Middle frontal gyrus (tissue), 1 donor: ENCODE data around the gene KCNJ13.

ENCODE experiments used
- DNase-seq: peaks from one replicate; pipeline ENCODE4 v3.0.0-alpha.2; 2015; ENCODE audit warnings: low spot score; ENCODE audit errors: extremely low spot score

The KCNJ13 gene

DNA sequence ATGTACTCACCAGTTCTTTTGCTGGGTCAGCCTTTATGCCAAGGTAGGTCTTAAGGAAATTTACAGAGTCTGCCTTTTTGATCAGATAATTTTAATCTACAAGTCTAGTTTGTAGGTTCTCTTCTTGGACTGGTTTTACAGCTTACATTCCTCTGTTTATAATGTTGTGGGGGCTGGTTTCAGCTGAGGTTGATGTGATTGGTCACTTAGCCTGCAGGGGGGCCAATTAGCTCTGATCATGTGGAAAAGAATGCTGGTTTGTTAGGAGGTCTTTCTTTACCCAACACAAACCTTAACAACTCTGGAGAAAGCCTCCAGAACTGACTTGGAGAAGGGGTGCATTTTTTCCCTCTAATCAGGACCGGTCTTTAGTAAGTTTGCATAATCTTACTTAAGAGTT lies at the start of gene KCNJ13:
KCNJ13 (minus strand) TSS at position 131 of the 400 bp plus-strand sequence. CDS start 5,203 bp downstream, outside the sequence.
- DNase-seq = no peak

DNA sequence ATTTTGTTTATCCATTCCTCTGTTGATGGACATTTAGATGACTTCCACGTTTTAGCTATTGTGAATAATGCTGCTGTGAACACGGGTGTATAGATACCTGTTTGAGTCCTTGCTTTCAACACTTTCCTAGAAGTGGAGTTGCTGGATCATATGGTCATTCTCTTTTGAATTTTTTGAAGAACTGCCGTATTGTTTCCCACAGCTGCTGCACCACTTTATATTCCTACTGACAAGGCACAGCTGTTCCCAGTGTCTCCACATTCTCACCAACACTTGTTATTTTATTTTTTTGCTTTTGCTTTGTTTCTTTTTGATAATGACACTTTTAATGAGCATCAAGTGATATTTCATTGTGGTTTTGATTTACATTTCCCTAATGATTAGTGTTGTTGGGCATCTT lies 41.4 kb upstream of the KCNJ13 start:
- no peak for DNase-seq

- DNase-seq = no peak
These were observed 40.3 kb upstream of the KCNJ13 start for GRCh38 chr2:232816657-232817056.

GRCh38 chr2:232815569-232815968 lies 39.2 kb upstream of the KCNJ13 start:
- no peak for DNase-seq

DNA sequence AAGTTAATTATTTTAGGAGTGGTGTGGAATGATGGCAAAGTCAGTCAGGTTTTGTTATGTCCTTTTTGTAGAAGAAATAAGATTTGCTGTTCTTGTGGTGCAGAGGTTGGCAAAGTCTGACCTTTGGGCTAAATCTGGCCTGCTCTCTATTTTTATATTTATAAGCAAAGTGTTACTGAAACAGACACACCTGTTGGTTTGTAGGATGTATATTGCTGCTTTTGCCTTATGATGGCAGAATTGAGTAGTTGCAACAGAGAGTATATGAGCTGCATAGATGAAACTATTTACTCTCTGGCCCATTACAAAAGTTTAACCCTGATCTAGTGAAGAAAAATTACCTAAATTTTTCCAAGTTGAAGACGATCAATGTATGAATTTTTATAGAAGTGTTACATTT lies 34.1 kb upstream of the KCNJ13 start:
- DNase-seq = no peak

GRCh38 chr2:232809349-232810124 lies 33.2 kb upstream of the KCNJ13 start:
- DNase-seq = no peak

GRCh38 chr2:232802091-232802490 lies 25.7 kb upstream of the KCNJ13 start:
- DNase-seq = no peak

- DNase-seq = no peak
These were observed 23.8 kb upstream of the KCNJ13 start for GRCh38 chr2:232800166-232800565.

- no peak for DNase-seq
These were observed 21.8 kb upstream of the KCNJ13 start for GRCh38 chr2:232798187-232798586.

GRCh38 chr2:232795920-232796319 lies 19.6 kb upstream of the KCNJ13 start:
- no peak for DNase-seq

DNA sequence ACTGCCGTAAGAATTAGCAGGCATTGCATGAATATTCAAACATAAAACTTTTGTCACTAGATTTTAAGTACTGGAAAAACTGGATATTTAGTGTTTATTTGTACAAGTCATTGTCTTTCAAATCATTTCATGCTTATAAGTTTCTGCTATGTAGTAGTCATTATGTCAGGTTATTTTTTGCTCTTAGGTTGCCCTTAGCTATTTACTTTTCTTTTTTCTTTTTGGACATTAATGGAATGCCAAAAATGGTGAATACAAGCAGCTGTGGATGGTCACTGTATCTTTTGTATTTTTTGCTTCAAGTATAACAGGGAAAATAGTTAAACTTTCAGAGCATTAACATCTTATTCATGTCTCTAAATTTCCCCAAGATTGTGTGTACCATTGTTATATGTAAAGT lies 18.6 kb upstream of the KCNJ13 start:
- DNase-seq = no peak

DNA sequence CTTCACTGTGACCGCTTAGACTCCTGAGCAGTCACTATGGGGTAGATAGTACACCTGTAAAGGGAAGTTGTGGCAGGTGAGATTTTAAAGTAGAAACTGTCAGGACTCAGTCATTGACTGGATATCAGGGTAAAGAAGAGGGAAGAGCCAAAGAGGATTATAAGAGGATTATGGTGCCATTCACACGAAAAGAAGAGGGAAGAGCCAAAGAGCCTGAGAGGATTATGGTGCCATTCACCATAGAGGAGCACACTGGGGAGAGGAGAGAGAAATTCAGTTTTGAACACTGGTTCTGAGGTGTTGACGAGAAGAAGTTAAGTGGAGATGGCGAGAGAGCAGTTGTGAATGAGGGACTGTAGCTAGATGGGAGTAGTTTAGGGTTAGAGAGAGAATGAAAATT lies 16.9 kb upstream of the KCNJ13 start:
- no peak for DNase-seq

DNA sequence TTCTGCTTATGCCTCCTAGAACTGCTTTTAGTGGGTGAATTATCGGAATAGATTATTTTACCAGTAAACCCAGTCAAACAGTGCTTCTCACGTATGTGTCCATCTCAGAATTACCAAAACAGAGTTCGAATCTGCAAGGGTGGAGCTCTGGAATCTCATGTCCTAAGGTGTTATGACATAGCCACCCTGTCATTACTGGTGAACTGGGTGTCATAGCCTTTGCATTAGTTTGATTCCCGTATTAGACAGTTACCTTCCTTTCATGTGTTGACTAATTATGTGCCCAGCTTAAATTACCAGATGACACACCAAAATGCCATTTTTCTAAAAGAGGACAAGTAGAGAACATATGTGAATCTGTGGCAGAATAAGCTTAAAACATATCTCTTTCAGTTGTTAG lies 15.2 kb upstream of the KCNJ13 start:
- no peak for DNase-seq

DNA sequence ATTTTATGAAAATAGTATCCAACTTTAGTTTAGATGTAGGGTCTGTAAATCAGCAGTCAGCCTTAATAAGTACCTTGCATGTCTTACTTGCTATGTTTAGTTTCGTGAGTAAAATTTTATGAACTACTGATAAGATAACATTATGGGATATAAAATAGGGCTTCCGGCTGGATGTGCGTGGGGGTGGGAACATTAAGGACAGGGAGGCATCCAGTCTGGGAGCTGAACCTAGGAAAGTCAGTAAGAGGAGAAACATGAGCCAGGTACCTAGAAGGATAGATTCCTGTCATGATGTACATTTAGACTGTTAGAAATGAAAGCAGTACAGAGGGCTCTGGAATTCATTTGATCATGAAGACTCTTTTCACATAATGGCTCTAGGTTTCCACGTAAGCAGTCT lies 12.7 kb upstream of the KCNJ13 start:
- no peak for DNase-seq

DNA sequence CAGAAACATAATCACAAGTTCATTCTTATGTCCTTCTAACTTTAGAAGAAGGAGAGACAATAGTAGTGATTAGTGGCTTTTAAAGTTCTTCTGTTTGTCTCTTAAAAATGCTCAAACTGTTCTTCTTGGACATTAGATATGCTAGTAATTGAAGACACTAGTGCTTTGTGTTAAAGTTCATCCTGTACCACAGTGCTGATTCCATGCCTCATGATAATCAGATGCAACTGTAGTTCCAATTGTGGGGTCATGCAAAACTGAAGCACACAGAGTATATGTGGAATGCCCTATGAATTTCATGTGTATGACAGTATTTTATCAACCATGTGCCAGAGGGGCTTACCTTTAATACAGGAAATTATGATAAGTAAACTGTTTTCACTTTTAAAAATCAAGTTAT lies 11.4 kb upstream of the KCNJ13 start:
- DNase-seq = no peak

- DNase-seq = no peak
These were observed 6.9 kb upstream of the KCNJ13 start for GRCh38 chr2:232783278-232783677.

DNA sequence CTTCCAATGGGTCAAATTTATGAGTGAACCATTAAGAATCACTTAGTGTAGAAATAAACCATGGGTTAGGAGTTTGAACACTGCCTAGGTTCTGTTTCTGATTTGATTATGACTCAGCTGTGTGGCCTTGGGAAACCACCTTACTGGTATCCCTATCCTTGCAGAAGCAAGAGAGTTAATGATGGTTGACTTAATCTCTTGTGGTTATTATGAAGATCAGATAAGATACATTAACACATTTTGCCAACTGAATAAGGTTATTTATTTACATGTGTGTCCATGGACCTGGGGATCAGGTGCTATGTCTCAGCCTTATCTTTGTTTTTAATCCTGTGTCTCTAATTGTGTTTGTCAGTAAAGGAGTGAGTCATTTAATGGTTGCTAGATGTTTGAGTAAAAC lies 5.4 kb upstream of the KCNJ13 start:
- no peak for DNase-seq

DNA sequence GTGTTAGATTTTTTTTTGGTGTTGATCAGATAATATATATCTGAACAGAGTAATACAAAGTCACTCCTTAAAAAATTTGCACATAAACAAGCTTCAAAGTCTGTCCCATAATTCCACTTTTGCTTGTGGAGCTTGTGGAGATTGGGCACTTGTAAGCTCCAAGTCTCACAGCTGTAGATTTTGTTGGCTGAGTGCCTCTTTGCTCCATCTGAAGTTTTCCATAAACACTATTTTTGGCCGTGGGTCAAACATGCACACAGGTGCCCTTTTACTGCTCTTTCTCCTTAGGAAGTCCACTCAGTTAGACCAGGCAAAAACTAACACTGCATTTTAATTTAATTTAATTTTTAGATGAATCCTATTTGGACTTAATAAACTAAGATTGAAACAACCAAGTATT lies 3.6 kb upstream of the KCNJ13 start:
- no peak for DNase-seq

GRCh38 chr2:232779465-232779864 lies 3.1 kb upstream of the KCNJ13 start:
- DNase-seq = no peak

- no peak for DNase-seq
These were observed 911 bp upstream of the KCNJ13 start for GRCh38 chr2:232777276-232777675.

- no peak for DNase-seq
These were observed 2.5 kb downstream of the KCNJ13 start for GRCh38 chr2:232773815-232774214.

- DNase-seq = no peak
These were observed 3.8 kb downstream of the KCNJ13 start for GRCh38 chr2:232772531-232772930.

DNA sequence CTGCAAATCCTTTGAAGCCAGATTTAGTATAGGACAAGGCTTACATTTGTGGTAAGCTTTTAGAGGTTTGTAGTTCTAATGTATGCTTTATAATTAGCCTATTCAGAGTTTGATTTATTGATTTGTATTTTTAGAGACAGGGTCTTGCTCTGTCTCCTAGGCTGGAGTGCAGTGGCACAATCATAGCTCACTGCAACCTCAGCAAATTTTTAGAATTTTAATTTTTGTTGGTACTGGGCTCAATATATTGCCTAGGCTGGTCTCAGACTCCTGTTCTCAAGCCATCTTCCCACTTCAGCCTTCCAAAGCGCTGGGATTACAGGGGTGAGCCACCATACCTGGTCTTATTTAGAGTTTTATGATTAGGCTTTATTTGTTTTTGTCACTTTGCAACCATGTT lies 4.5 kb downstream of the KCNJ13 start:
- DNase-seq = no peak

- no peak for DNase-seq
These were observed 6.2 kb downstream of the KCNJ13 start for GRCh38 chr2:232770207-232770606.
